Measurements from ENCODE around the gene KCTD7.

DNA sequence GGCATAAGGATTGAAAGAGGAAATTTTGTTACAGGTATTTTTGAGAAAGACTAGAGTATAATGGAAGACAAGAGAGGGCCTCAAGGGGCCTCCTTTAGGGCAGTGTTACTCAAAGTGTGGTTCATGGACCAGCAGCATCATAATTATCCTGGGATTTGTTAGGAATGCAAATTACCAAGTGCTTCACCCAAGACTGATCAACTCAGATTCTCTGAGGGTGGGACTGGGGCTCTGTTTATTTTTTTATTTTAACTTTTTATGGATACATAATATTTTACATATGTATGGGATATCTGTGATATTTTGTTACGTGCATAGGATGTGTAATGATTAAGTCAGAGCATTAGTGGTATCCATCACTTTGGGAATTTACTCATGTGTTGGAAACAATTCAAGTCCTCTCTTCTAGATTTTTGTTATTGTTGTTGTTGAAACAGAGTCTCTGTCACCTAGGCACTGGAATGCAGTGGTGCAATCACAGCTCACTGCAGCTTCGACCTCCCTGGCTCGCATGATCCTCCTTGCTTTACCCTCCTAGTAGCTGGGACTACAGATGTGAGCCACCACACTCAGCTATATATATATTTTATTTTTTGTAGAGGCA is 2.2 kb upstream of the KCTD7 start:
- no peak for TF ChIP-seq CTCF (IDR thresholded peaks at IDR 0.05; ENCODE audit: insufficient read depth, low read depth, low read length)
- TF ChIP-seq EZH2 (IDR thresholded peaks at IDR 0.05; ENCODE audit: insufficient read depth, low read length): no peak
